Activated B cell treated with CpG ODN at 0.5 μM for 24 hours (primary cell): ENCODE data around the gene PLXNA4. TPM values are rescaled to one million over a fixed set of nuclear protein-coding genes. Genes with fewer than 3 reads are reported as not detected.

Source experiments
- ATAC-seq: fragments of 200-7000 bp; cut with Tn5 transposase; one replicate; pipeline ENCODE4 v1.10.0; 2021; ENCODE audit warnings: low read depth, mild to moderate bottlenecking, moderate library complexity
- CTCF ChIA-PET: fragments of 350-600 bp; sonication (Branson Sonifier 250); formaldehyde crosslinking; loops from one replicate; lab custom pipeline; 2021; ENCODE audit warnings: antibody characterized with exemption; lab: Charles Lee
- POLR2A ChIA-PET: fragments of 350-600 bp; sonication (Branson Sonifier 250); formaldehyde crosslinking; loops from one replicate; lab custom pipeline; 2021; ENCODE audit warnings: antibody characterized with exemption; lab: Charles Lee
- DNase-seq: peaks from one replicate; pipeline ENCODE4 v3.0.0; 2022
- H3K27ac Mint-ChIP-seq: one replicate; pipeline ENCODE4 v1.8.0; 2020; ENCODE audit warnings: mixed read lengths
- H3K27me3 Mint-ChIP-seq: one replicate; pipeline ENCODE4 v1.8.0; 2021; ENCODE audit warnings: mixed read lengths
- H3K36me3 Mint-ChIP-seq: one replicate; pipeline ENCODE4 v1.8.0; 2021; ENCODE audit warnings: low read depth, mixed read lengths
- H3K4me1 Mint-ChIP-seq: one replicate; pipeline ENCODE4 v1.8.0; 2021; ENCODE audit warnings: mixed read lengths
- H3K4me3 Mint-ChIP-seq: one replicate; pipeline ENCODE4 v1.8.0; 2020; ENCODE audit warnings: mild to moderate bottlenecking, mixed read lengths
- H3K9me3 Mint-ChIP-seq: one replicate; pipeline ENCODE4 v1.8.0; 2020; ENCODE audit warnings: mixed read lengths
- intact Hi-C: fragments of 100-400 bp; cut with micrococcal nuclease; formaldehyde crosslinking; loops from one replicate; pipeline ENCODE4 v1.15.1; 2024
- total RNA-seq: library from RNA; stranded (reverse); gene quantifications from 2 replicates; pipeline ENCODE4 v1.2.3, GENCODE V29; 2022
- TF ChIP-seq, protein P1 (sequence below): fragments of 200-600 bp; IDR thresholded peaks from one replicate; pipeline ENCODE4 v1.8.0; 2022; ENCODE audit warnings: antibody characterized with exemption, mild to moderate bottlenecking

The PLXNA4 gene
- total RNA-seq, 1 donor from 2014 or later = not detected

DNA sequence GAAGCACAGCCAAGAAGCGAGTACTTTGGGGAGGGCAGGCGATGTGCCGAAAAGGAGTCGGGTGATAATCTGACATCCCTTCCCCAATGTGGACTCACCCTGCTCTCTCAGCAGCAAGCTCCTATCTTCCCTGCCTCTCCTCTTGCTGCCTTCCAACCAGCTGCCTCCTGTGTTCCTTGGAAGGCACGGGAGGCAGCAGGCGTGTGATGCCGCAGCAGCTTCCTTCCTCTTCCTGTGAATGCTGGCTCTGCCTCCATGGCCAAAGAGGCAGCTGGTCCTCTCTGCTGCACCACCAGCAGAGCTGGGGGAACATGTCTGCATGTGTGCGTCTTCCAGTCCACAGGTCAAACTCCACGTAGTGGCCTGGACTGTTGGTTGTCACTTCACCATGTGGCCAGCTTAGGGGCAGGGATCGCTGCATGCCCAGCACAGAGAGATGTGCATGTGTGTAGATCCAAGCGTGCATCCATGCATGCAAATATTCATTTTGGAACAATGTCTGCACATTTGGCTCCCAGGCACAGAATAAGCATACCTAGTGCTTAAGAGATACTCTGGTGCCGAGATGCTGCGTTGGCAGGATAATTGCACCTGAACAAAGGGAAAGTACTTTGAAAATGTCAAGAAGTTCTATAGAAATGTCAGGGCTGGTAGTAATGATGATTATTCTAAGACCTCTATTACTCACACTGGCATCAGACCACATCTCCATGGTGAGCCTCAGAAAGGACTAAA is 499.8 kb downstream of the PLXNA4 start:
- Mint-ChIP-seq H3K9me3 (no peaks in the 10 kb centered on the region), H3K27ac (no peak overlapping the region), H3K4me3 (no peak overlapping the region), H3K4me1 (no peaks in the 10 kb centered on the region), H3K27me3 (peaks cover 7% of the 10 kb centered on the region), H3K36me3 (no peaks in the 10 kb centered on the region)
- intact Hi-C loops = no loop called here
- no peak for DNase-seq
- TF ChIP-seq, protein P1, sequence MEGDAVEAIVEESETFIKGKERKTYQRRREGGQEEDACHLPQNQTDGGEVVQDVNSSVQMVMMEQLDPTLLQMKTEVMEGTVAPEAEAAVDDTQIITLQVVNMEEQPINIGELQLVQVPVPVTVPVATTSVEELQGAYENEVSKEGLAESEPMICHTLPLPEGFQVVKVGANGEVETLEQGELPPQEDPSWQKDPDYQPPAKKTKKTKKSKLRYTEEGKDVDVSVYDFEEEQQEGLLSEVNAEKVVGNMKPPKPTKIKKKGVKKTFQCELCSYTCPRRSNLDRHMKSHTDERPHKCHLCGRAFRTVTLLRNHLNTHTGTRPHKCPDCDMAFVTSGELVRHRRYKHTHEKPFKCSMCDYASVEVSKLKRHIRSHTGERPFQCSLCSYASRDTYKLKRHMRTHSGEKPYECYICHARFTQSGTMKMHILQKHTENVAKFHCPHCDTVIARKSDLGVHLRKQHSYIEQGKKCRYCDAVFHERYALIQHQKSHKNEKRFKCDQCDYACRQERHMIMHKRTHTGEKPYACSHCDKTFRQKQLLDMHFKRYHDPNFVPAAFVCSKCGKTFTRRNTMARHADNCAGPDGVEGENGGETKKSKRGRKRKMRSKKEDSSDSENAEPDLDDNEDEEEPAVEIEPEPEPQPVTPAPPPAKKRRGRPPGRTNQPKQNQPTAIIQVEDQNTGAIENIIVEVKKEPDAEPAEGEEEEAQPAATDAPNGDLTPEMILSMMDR = no peak
- ATAC-seq = no peak
- ChIA-PET POLR2A (no interaction called here), CTCF (no interaction called here)

DNA sequence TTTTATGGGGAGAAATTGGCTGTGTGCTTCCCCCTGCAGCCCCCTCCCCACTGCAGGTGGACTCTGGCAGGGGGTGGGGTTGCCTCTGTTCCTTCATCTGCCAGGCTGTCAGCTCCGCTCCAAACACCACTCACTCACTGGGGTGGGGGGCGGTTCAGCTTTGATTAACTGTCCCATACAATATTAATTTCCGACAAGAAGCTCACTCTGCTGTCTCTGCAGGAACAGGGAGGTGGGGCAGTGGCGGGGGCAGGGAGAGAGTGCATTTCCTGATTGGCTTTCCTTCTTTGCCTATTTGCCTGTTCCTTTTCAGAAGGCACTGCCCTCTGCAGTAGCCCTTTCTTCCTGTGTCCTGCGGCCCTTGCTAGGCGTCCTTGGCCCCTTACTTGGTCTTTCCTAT is 500.8 kb downstream of the PLXNA4 start:
- TF ChIP-seq, protein P1 = no peak
- ChIA-PET CTCF (no interaction called here), POLR2A (no interaction called here)
- Mint-ChIP-seq H3K4me3 (no peak overlapping the region), H3K4me1 (no peaks in the 10 kb centered on the region), H3K27me3 (peaks cover 6% of the 10 kb centered on the region), H3K36me3 (no peaks in the 10 kb centered on the region), H3K27ac (no peak overlapping the region), H3K9me3 (no peaks in the 10 kb centered on the region)
- intact Hi-C loops = no loop called here
- DNase-seq (no peak), ATAC-seq (no peak)

DNA sequence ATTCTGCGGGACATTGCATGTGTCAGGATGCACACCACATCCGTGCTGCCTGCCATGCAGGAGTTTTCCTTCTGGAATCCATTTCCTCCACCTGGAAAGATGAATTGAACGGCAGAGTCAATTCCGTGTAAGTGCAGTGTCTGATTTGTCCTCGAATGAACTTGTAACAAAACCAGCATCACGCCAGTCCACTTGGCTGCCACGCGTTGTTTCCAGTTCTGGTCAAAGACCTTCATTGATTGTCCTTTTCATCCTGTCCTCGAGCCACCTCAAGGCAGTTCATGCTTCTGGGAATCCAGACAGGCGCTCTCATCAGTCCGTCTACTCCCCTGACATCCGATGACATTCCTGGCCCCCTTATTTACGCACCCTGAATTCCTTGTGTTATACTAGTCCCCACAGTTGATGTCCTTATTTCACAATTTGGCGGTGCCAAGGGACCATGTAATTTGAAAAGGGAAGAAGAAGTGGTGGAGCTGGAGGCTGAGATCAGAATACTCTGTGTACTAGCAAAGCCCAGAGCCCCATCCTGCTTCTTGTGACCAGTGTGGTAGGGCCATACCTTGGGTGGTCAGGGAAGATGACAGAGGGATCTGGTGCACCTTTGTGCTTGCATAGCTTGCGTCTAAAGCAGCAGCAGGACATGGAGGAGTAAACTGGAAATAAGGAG is 502.2 kb downstream of the PLXNA4 start:
- Mint-ChIP-seq H3K27me3 (peaks cover 5% of the 10 kb centered on the region), H3K27ac (no peak overlapping the region), H3K36me3 (no peaks in the 10 kb centered on the region), H3K4me1 (no peaks in the 10 kb centered on the region), H3K9me3 (no peaks in the 10 kb centered on the region), H3K4me3 (no peak overlapping the region)
- no peak for DNase-seq
- intact Hi-C loops = no loop called here
- TF ChIP-seq, protein P1 = no peak
- POLR2A ChIA-PET = no interaction called here
- no peak for ATAC-seq
- CTCF ChIA-PET = no interaction called here
